IMR-90 (cell line): ENCODE measurements around the gene AGMO.

ENCODE experiments used
- CTCF ChIP-seq: conservative IDR thresholded peaks from 2 replicates; pipeline ENCODE4 v1.5.1; 2012; ENCODE audit warnings: mild to moderate bottlenecking, low read depth, low read length, improper control_type of control experiment
- POLR2A ChIP-seq: IDR thresholded peaks from 2 replicates; pipeline ENCODE4 v1.6.1; 2012; ENCODE audit warnings: mild to moderate bottlenecking, low read depth, low read length
- RAD21 ChIP-seq: IDR thresholded peaks from 2 replicates; pipeline ENCODE4 v1.6.1; 2012; ENCODE audit warnings: low read length, improper control_type of control experiment
- RCOR1 ChIP-seq: IDR thresholded peaks from 2 replicates; pipeline ENCODE4 v1.6.1; 2012; ENCODE audit warnings: mild to moderate bottlenecking, low read length, improper control_type of control experiment; ENCODE audit not compliant: insufficient replicate concordance
- RFX5 ChIP-seq: IDR thresholded peaks from 2 replicates; pipeline ENCODE4 v1.8.0; 2012; ENCODE audit warnings: low read depth, mild to moderate bottlenecking, low read length, moderate library complexity
- USF2 ChIP-seq: fragments of 150-350 bp; IDR thresholded peaks from 2 replicates; pipeline ENCODE4 v1.6.1; 2017; ENCODE audit warnings: mild to moderate bottlenecking, antibody characterized with exemption, low read length, low read depth

GRCh38 chr7:15218261-15218660 is 343.6 kb downstream of the AGMO start:
- no peak for TF ChIP-seq CTCF
- no peak for TF ChIP-seq RFX5
- no peak for TF ChIP-seq USF2
- no peak for TF ChIP-seq RCOR1
- no peak for TF ChIP-seq POLR2A
- TF ChIP-seq RAD21 = no peak
